Breast epithelium (tissue), 4 donors: Measurements from ENCODE around the gene FZD10. TPM values are rescaled to one million over a fixed set of nuclear protein-coding genes. Genes with fewer than 3 reads are reported as not detected.

ENCODE experiments used
- DNase-seq, 2 donors: peaks; one replicate each; pipeline ENCODE4 v3.0.0-alpha.2; 2019; ENCODE audit warnings: low spot score in 2 of 2
- H3K27ac ChIP-seq, 2 donors: fragments of 200-600 bp; sonication (generic) in 1 of 2; one replicate each; pipeline ENCODE4 v1.5.1; 2016 to 2019; ENCODE audit warnings: mild to moderate bottlenecking in 1 of 2
- H3K27me3 ChIP-seq, 2 donors: fragments of 200-600 bp; sonication (generic) in 1 of 2; one replicate each; pipeline versions ENCODE4 v1.5.1 to v1.6.0; 2017 to 2019; ENCODE audit warnings: control low read depth in 1 of 2, mild to moderate bottlenecking in 1 of 2
- H3K36me3 ChIP-seq: fragments of 200-600 bp; one replicate; pipeline ENCODE4 v1.5.1; 2019
- H3K4me1 ChIP-seq, 2 donors: fragments of 200-600 bp; sonication (generic); one replicate each; pipeline ENCODE4 v1.5.1; 2016 to 2019; ENCODE audit warnings: control low read depth in 1 of 2
- H3K4me3 ChIP-seq, 3 donors: fragments of 200-600 bp; sonication (generic); 1 replicate in 2 of 3; 2 replicates in 1 of 3; pipeline ENCODE4 v1.5.1; 2016 to 2019; ENCODE audit warnings: mild to moderate bottlenecking in 3 of 3, moderate library complexity in 2 of 3
- H3K9me3 ChIP-seq, 2 donors: fragments of 200-600 bp; sonication (generic) in 1 of 2; one replicate each; pipeline ENCODE4 v1.5.1; 2016 to 2019; ENCODE audit warnings: control low read depth in 1 of 2
- CTCF ChIP-seq, 3 donors: fragments of 450-650 bp; IDR thresholded peaks; one replicate each; pipeline ENCODE4 v1.5.1; 2016 to 2017; ENCODE audit warnings: antibody characterized with exemption in 3 of 3, mild to moderate bottlenecking in 3 of 3, moderate library complexity in 3 of 3
- POLR2A ChIP-seq: fragments of 450-650 bp; IDR thresholded peaks from one replicate; pipeline ENCODE4 v1.6.1; 2016; ENCODE audit warnings: antibody characterized with exemption, mild to moderate bottlenecking, moderate library complexity
- POLR2AphosphoS5 ChIP-seq, 3 donors: sonication (generic); formaldehyde crosslinking; IDR thresholded peaks; one replicate each; pipeline ENCODE4 v1.6.1; 2017; ENCODE audit warnings: antibody characterized with exemption in 3 of 3
- intact Hi-C: fragments of 100-400 bp; cut with DNase I; formaldehyde crosslinking; loops from one replicate; pipeline ENCODE4 v1.15.1; 2023; ENCODE audit warnings: low total_unique reads
- total RNA-seq, 3 donors: library from RNA; depleted of rRNA; stranded (reverse); fragments of >200 nt; gene quantifications; one replicate each; pipeline ENCODE4 v1.1.0, GENCODE V29; 2016

Gene FZD10
- total RNA-seq, 3 donors from 2014 or later = 0.48 to 2.0 (median 1.8) TPM

GRCh38 chr12:130167537-130167936 lies 5.3 kb downstream of the FZD10 start:
- Histone ChIP-seq H3K9me3 (no peaks in the 10 kb centered on the region), H3K27ac (no peak overlapping the region), H3K36me3 (no peaks in the 10 kb centered on the region), H3K4me1 (no peaks in the 10 kb centered on the region), H3K27me3 (peaks cover 0 to 6% of the 10 kb centered on the region in 2 donors), H3K4me3 (no peak overlapping the region)
- intact Hi-C loops = no loop called here
- DNase-seq = no peak
- TF ChIP-seq POLR2AphosphoS5 (IDR thresholded peaks at IDR 0.05) = no peak
- no peak for TF ChIP-seq POLR2A
- TF ChIP-seq CTCF (IDR thresholded peaks at IDR 0.05) = no peak

GRCh38 chr12:130169256-130169655 lies 7.0 kb downstream of the FZD10 start:
- Histone ChIP-seq H3K9me3 (no peaks in the 10 kb centered on the region), H3K4me3 (no peak overlapping the region), H3K36me3 (no peaks in the 10 kb centered on the region), H3K27me3 (no peaks in the 10 kb centered on the region), H3K4me1 (no peaks in the 10 kb centered on the region), H3K27ac (no peak overlapping the region)
- TF ChIP-seq POLR2AphosphoS5 (IDR thresholded peaks at IDR 0.05) = no peak
- no peak for TF ChIP-seq CTCF (IDR thresholded peaks at IDR 0.05)
- TF ChIP-seq POLR2A = no peak
- DNase-seq = no peak
- intact Hi-C loops = no loop called here

- TF ChIP-seq POLR2A = no peak
- TF ChIP-seq POLR2AphosphoS5 (IDR thresholded peaks at IDR 0.05) = no peak
- TF ChIP-seq CTCF (IDR thresholded peaks at IDR 0.05) = no peak
- H3K4me3 ChIP-seq = no peak overlapping the region
- no peak for DNase-seq
- no peak overlapping the region for H3K27ac ChIP-seq
- H3K27me3 ChIP-seq = no peaks in the 10 kb centered on the region
- no peaks in the 10 kb centered on the region for H3K36me3 ChIP-seq
- intact Hi-C loops = no loop called here
- H3K9me3 ChIP-seq = no peaks in the 10 kb centered on the region
- H3K4me1 ChIP-seq = no peaks in the 10 kb centered on the region
Measured at GRCh38 chr12:130169924-130170323, 7.7 kb downstream of the FZD10 start.

- no peak for TF ChIP-seq POLR2AphosphoS5 (IDR thresholded peaks at IDR 0.05)
- no peak for TF ChIP-seq POLR2A
- TF ChIP-seq CTCF (IDR thresholded peaks at IDR 0.05) = no peak
- Histone ChIP-seq H3K27me3 (no peaks in the 10 kb centered on the region), H3K4me3 (no peak overlapping the region), H3K9me3 (no peaks in the 10 kb centered on the region), H3K4me1 (no peaks in the 10 kb centered on the region), H3K27ac (no peak overlapping the region), H3K36me3 (no peaks in the 10 kb centered on the region)
- intact Hi-C loops = no loop called here
- no peak for DNase-seq
Measured at GRCh38 chr12:130170611-130171010, 8.3 kb downstream of the FZD10 start.

- Histone ChIP-seq H3K36me3 (no peaks in the 10 kb centered on the region), H3K27ac (no peak overlapping the region), H3K4me3 (no peak overlapping the region), H3K9me3 (peaks cover 0 to 8% of the 10 kb centered on the region in 2 donors), H3K4me1 (no peaks in the 10 kb centered on the region), H3K27me3 (no peaks in the 10 kb centered on the region)
- TF ChIP-seq POLR2A = no peak
- TF ChIP-seq POLR2AphosphoS5 (IDR thresholded peaks at IDR 0.05) = no peak
- TF ChIP-seq CTCF (IDR thresholded peaks at IDR 0.05) = no peak
- intact Hi-C loops = no loop called here
- DNase-seq = no peak
Measured at GRCh38 chr12:130177635-130178242, 15.5 kb downstream of the FZD10 start.
